DND-41 (cell line): ENCODE results near the gene PBX3.

Experiments
- CTCF ChIP-seq: IDR thresholded peaks from 2 replicates; pipeline ENCODE4 v1.5.1; 2012; ENCODE audit warnings: borderline replicate concordance, low read length, moderate library complexity, mild to moderate bottlenecking; ENCODE audit not compliant: poor library complexity, severe bottlenecking; ENCODE audit errors: extremely low read depth
- EZH2 ChIP-seq: IDR thresholded peaks from 3 replicates; pipeline ENCODE4 v1.6.1; 2012; ENCODE audit warnings: borderline replicate concordance, low read depth, mild to moderate bottlenecking, moderate library complexity, low read length, inconsistent platforms; ENCODE audit not compliant: severe bottlenecking

GRCh38 chr9:125812403-125812802 is 65.2 kb downstream of the PBX3 start:
- no peak for TF ChIP-seq CTCF
- no peak for TF ChIP-seq EZH2
